Nephron (organoid): ENCODE data around the gene GALNT2.
A peak's percentile ranks its signal among the peaks of the same experiment; 100 is the strongest.

ENCODE experiments used
- H3K27ac Mint-ChIP-seq, 3 experiments: 2 replicates each; pipeline ENCODE4 v1.8.0; 2020; ENCODE audit warnings: mixed read lengths in 3 of 3, mild to moderate bottlenecking in 2 of 3, moderate library complexity in 1 of 3
- H3K27me3 Mint-ChIP-seq: 2 replicates; pipeline ENCODE4 v1.8.0; 2021; ENCODE audit warnings: low read depth, mild to moderate bottlenecking, moderate library complexity, mixed read lengths
- H3K36me3 Mint-ChIP-seq: 2 replicates; pipeline ENCODE4 v1.8.0; 2020; ENCODE audit warnings: low read depth, mixed read lengths
- H3K4me1 Mint-ChIP-seq: 2 replicates; pipeline ENCODE4 v1.8.0; 2020; ENCODE audit warnings: mixed read lengths
- H3K4me3 Mint-ChIP-seq, 3 experiments: 2 replicates each; pipeline ENCODE4 v1.8.0; 2020; ENCODE audit warnings: mild to moderate bottlenecking in 3 of 3, mixed read lengths in 3 of 3, moderate library complexity in 2 of 3
- H3K9me3 Mint-ChIP-seq: 2 replicates; pipeline ENCODE4 v1.8.0; 2020; ENCODE audit warnings: mixed read lengths
- TF ChIP-seq, protein P1 (sequence below), 3 experiments: fragments of 200-600 bp; sonication (generic); IDR thresholded peaks; one replicate each; pipeline ENCODE4 v1.5.0; 2021; ENCODE audit warnings: antibody characterized with exemption in 3 of 3; ENCODE audit not compliant: unreplicated experiment in 3 of 3

GALNT2 gene

DNA sequence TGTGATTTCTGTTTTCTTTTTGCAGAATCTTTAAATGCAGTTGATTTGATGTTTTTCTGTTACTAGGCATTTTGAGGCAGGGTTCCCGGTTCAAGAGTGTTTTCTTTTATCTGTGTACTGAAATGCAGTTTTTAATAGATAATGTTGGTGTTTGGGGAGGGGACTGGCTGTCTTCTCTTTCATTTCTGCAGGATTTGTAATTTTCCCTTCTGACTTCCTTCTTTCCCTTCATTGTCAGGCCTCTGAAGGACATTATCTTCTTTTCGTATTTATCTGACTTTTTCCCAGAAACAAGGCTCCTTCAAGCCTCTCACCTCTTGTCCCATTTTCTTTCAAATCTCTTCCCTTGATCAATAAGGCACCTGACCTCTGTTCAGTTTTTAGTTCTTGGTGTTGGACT lies 1.5 kb upstream of the GALNT2 start:
- TF ChIP-seq, protein P1, sequence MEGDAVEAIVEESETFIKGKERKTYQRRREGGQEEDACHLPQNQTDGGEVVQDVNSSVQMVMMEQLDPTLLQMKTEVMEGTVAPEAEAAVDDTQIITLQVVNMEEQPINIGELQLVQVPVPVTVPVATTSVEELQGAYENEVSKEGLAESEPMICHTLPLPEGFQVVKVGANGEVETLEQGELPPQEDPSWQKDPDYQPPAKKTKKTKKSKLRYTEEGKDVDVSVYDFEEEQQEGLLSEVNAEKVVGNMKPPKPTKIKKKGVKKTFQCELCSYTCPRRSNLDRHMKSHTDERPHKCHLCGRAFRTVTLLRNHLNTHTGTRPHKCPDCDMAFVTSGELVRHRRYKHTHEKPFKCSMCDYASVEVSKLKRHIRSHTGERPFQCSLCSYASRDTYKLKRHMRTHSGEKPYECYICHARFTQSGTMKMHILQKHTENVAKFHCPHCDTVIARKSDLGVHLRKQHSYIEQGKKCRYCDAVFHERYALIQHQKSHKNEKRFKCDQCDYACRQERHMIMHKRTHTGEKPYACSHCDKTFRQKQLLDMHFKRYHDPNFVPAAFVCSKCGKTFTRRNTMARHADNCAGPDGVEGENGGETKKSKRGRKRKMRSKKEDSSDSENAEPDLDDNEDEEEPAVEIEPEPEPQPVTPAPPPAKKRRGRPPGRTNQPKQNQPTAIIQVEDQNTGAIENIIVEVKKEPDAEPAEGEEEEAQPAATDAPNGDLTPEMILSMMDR (IDR thresholded peaks at IDR 0.05; ENCODE audit: unreplicated experiment in 3 of 3): no peak
- peak overlapping the region; percentile 92 to 94 (median 94) for H3K27ac Mint-ChIP-seq
- H3K4me1 Mint-ChIP-seq: peaks cover 33% of the 10 kb centered on the region
- H3K27me3 Mint-ChIP-seq: peaks cover 4% of the 10 kb centered on the region
- H3K9me3 Mint-ChIP-seq: peaks cover 29% of the 10 kb centered on the region
- peak overlapping the region; percentile 41 to 90 (median 90) for H3K4me3 Mint-ChIP-seq
- H3K36me3 Mint-ChIP-seq: peaks cover 3% of the 10 kb centered on the region

DNA sequence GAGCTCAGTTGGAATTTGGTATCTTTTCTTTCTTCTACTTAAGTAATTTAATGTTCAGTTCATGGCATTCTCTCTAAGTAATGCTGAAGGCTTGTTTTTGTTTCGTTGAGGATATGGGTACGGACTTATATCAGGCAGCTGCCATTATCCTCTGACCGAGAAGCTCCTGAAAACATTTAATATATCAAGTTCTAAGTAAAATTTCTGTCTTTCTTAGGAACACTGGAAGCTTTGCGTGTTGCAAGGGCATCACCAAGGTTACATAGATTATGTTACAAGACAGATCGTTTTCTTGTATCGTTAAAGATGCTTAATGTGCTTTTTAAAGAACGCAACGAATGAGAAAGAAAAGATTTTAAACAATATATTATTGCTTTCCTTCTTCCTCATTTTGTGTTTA lies 1.0 kb upstream of the GALNT2 start:
- Mint-ChIP-seq H3K4me3 (peak overlapping the region; percentile 82 to 90 (median 90)), H3K27ac (peak overlapping the region; percentile 92 to 94 (median 94)), H3K9me3 (peaks cover 27% of the 10 kb centered on the region), H3K36me3 (peaks cover 3% of the 10 kb centered on the region), H3K27me3 (peaks cover 4% of the 10 kb centered on the region), H3K4me1 (peaks cover 38% of the 10 kb centered on the region)
- TF ChIP-seq, protein P1 (IDR thresholded peaks at IDR 0.05; ENCODE audit: unreplicated experiment in 3 of 3): no peak

DNA sequence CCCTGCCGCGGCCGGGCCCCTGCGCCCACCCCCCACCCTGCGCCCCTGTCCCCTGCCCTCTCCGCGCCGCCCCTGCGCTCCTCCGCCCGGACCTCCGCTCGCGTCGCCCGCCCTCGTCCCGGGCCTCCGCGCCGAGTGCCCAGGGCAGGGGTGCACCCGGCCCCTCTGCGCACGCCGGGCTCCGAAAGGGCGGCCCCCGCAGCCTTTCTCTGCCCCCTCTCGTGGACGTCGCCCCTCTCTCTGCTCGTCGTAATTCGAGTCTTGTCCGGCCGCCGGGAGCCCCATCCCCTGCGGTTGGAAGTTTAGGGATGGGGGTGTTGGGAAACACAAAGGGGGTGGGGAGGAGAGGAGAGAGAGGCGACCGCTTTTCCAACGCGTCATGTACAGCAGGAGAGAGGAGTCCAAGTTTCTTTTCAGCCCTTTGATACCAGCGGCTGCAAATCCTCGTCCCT lies 407 bp downstream of the GALNT2 start:
- H3K4me1 Mint-ChIP-seq: peaks cover 48% of the 10 kb centered on the region

DNA sequence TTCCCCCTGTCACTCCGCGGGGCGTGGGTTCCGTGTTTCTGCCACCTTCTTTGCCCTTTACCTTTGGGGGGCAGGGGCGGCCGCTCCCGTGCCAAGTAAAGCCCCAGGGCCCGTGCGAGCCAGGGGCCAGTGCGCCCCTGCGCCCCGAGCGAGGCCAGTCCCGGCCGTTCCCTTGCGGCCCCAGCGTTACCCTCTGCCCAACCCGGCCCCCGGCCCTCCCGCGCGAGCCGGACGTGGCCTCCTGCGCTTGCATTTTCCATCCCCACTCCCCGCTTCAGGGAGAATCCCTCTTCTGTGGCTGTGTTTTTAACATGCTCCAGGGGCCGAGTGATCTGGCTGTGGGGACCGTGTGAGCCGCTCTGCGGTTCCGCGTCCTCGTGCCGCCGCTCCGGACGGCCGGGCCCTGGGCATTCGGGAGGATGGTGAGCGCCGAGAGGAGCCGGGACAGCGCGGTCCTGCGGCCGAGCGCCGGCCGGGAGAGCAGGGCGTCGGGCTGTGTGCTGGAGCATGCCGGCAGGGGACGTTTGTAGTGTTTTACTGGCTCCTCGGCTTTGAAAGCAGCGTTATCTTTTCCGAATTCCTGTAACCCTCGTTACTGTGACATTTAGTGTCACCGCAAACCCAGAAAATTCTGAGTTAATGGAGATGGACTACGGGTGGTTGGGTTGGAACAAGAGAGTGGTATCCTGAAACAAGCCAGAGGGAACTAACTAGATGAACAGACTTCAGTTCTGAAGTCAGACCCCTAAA lies 1.0 kb downstream of the GALNT2 start:
- H3K4me3 Mint-ChIP-seq: peak overlapping the region; percentile 86 to 96 (median 94)
- H3K27ac Mint-ChIP-seq: peak overlapping the region; percentile 63 to 94 (median 82)
- peaks cover 15% of the 10 kb centered on the region for H3K9me3 Mint-ChIP-seq
- TF ChIP-seq, protein P1 (IDR thresholded peaks at IDR 0.05; ENCODE audit: unreplicated experiment in 3 of 3): no peak
- peaks cover 3% of the 10 kb centered on the region for H3K36me3 Mint-ChIP-seq
- peaks cover 4% of the 10 kb centered on the region for H3K27me3 Mint-ChIP-seq
- peaks cover 48% of the 10 kb centered on the region for H3K4me1 Mint-ChIP-seq

More for the DNA sequence above, 407 bp downstream of the GALNT2 start:
- Mint-ChIP-seq H3K9me3 (peaks cover 17% of the 10 kb centered on the region), H3K36me3 (peaks cover 3% of the 10 kb centered on the region), H3K4me3 (peak overlapping the region; percentile 86 to 96 (median 94)), H3K27ac (peak overlapping the region in 2 of 3 experiments; percentile 82 to 94), H3K27me3 (peaks cover 4% of the 10 kb centered on the region)
- TF ChIP-seq, protein P1 (IDR thresholded peaks at IDR 0.05; ENCODE audit: unreplicated experiment in 3 of 3): no peak

DNA sequence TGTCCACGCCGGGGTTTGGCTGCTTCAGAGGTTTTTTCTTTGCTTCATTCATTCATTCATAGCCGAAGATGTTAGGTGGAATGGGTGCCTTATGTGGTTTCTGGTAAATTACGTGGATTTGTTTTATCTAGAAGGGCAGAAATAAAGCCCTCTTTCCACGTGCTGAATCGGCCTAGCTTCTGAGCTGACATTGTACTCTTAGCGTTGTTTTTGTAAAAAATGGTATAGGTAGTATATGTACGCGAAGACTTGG lies 1.5 kb downstream of the GALNT2 start:
- TF ChIP-seq, protein P1 (IDR thresholded peaks at IDR 0.05; ENCODE audit: unreplicated experiment in 3 of 3): no peak
- Mint-ChIP-seq H3K27ac (peak overlapping the region; percentile 61 to 94 (median 63)), H3K4me3 (peak overlapping the region; percentile 86 to 96 (median 94))

More for the DNA sequence above, 1.5 kb downstream of the GALNT2 start:
- Mint-ChIP-seq H3K27me3 (peaks cover 4% of the 10 kb centered on the region), H3K4me1 (peaks cover 53% of the 10 kb centered on the region), H3K36me3 (peaks cover under 1% of the 10 kb centered on the region), H3K9me3 (peaks cover 11% of the 10 kb centered on the region)
